T-cell (primary cell): ENCODE results near the gene PRLR. TPM values are rescaled to one million over a fixed set of nuclear protein-coding genes. Genes with fewer than 3 reads are reported as not detected.
"Not testable (repeated sequence)": the region's sequence is repeated elsewhere in the genome, so short reads cannot be mapped to it uniquely, and the experiment has no call there.

ENCODE experiments used
- ATAC-seq, 4 experiments: fragments of 200-7000 bp in 3 of 4; fragments of 150-1000 bp in 1 of 4; cut with Tn5 transposase; replicated peaks in 1 of 4; 1 replicate in 3 of 4; 2 replicates in 1 of 4; pipeline ENCODE4 v1.10.0; 2021; ENCODE audit warnings: moderate library complexity in 3 of 4, mild to moderate bottlenecking in 2 of 4, moderate number of reproducible peaks in 1 of 4
- CTCF ChIA-PET, 2 donors: fragments of 300-600 bp; sonication (Branson Sonifier 250); formaldehyde crosslinking; loops; one replicate each; lab custom pipeline; 2022; ENCODE audit warnings: antibody characterized with exemption in 2 of 2; lab: Charles Lee
- POLR2A ChIA-PET, 2 donors: fragments of 300-600 bp; sonication (Branson Sonifier 250); formaldehyde crosslinking; loops; one replicate each; lab custom pipeline; 2022; ENCODE audit warnings: antibody characterized with exemption in 2 of 2; lab: Charles Lee
- DNase-seq, 35 experiments: peaks; one replicate each; pipeline versions ENCODE4 v3.0.0 to v3.0.0-alpha.2; 2013 to 2023
- H3K27ac ChIP-seq: one replicate; pipeline ENCODE4 v1.5.1; 2013; ENCODE audit warnings: low read length
- H3K27me3 ChIP-seq, 2 experiments: replicated peaks in 1 of 2; 1 replicate in 1 of 2; 2 replicates in 1 of 2; pipeline versions ENCODE4 v1.6.1 to v1.7.0; 2013; ENCODE audit warnings: low read length in 1 of 2, mixed read lengths in 1 of 2; ENCODE audit not compliant: control insufficient read depth in 2 of 2, insufficient read depth in 2 of 2; ENCODE audit errors: extremely low read depth in 1 of 2
- H3K36me3 ChIP-seq, 2 donors: 1 replicate in 1 of 2; 2 replicates in 1 of 2; pipeline versions ENCODE4 v1.6.1 to v1.7.0; 2013; ENCODE audit warnings: low read length in 1 of 2; ENCODE audit not compliant: control insufficient read depth in 2 of 2, insufficient read depth in 1 of 2; ENCODE audit errors: extremely low read depth in 1 of 2
- H3K4me1 ChIP-seq, 2 experiments: 1 replicate in 1 of 2; 2 replicates in 1 of 2; pipeline versions ENCODE4 v1.6.1 to v1.7.0; 2013; ENCODE audit warnings: low read length in 2 of 2, mixed read lengths in 1 of 2; ENCODE audit not compliant: insufficient read depth in 2 of 2, control insufficient read depth in 1 of 2; ENCODE audit errors: extremely low read depth in 1 of 2
- H3K4me3 ChIP-seq, 2 donors: 1 replicate in 1 of 2; 2 replicates in 1 of 2; pipeline versions ENCODE4 v1.5.1 to v1.7.0; 2013; ENCODE audit warnings: mild to moderate bottlenecking in 2 of 2, low read length in 1 of 2, moderate library complexity in 1 of 2; ENCODE audit not compliant: control insufficient read depth in 1 of 2; ENCODE audit errors: extremely low read depth in 1 of 2
- H3K9me3 ChIP-seq: 2 replicates; pipeline ENCODE4 v1.7.0; 2013
- H3K27ac Mint-ChIP-seq, 2 donors: one replicate each; pipeline ENCODE4 v1.8.0; 2020 to 2021; ENCODE audit warnings: mild to moderate bottlenecking in 2 of 2, mixed read lengths in 2 of 2
- H3K27me3 Mint-ChIP-seq, 2 donors: one replicate each; pipeline ENCODE4 v1.8.0; 2021 to 2022; ENCODE audit warnings: mixed read lengths in 2 of 2
- H3K36me3 Mint-ChIP-seq: one replicate; pipeline ENCODE4 v1.8.0; 2021; ENCODE audit warnings: mixed read lengths
- H3K4me1 Mint-ChIP-seq, 3 donors: one replicate each; pipeline ENCODE4 v1.8.0; 2020 to 2022; ENCODE audit warnings: mixed read lengths in 3 of 3, mild to moderate bottlenecking in 1 of 3
- H3K4me3 Mint-ChIP-seq, 3 donors: one replicate each; pipeline ENCODE4 v1.8.0; 2020 to 2022; ENCODE audit warnings: mild to moderate bottlenecking in 3 of 3, mixed read lengths in 3 of 3, moderate library complexity in 3 of 3
- H3K9me3 Mint-ChIP-seq, 3 donors: one replicate each; pipeline ENCODE4 v1.8.0; 2020 to 2022; ENCODE audit warnings: mixed read lengths in 3 of 3
- WGBS: methylation state at CpG from one replicate; pipeline ENCODE4 v1.1.5; 2013; ENCODE audit warnings: missing lambda C conversion rate; ENCODE audit not compliant: insufficient coverage; 5-methylcytosine and 5-hydroxymethylcytosine counted together
- total RNA-seq, 35 experiments: library from RNA in 6 of 35; stranded (reverse) in 6 of 35; fragments of 120-200 nt in 1 of 35; gene quantifications; one replicate each; pipeline versions ENCODE4 v1.2.1 to v1.2.4 and lab custom pipeline; 2013 to 2026

Gene PRLR
- total RNA-seq, 5 donors from 2014 or later (not counting 1 experiment from before 2014, with no cell fraction given) = 0.16 to 0.23 (median 0.23) TPM; not detected in 2

DNA sequence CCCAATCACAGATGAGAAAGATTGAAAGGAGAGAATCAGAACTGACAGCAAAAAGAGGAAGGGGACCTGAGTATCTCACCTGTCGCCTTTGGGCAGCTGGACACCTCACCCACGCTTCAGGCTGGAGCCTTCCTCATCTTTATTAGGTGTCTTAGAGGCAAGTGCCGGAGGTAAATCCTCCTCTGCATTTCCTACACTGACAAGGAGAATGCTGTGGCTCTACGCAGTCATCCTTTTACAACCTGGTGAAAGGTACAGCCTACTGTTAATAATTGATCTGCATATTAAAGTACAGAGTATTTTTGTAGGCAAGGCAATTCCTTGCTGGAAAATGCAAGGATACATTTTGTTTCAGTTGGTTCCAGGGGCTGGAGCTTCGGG lies 34.8 kb downstream of the PRLR start:
- Histone ChIP-seq H3K27me3 (peaks cover 0 to 10% of the 10 kb centered on the region in 2 experiments), H3K27ac (no peak overlapping the region), H3K4me1 (no peaks in the 10 kb centered on the region), H3K9me3 (no peaks in the 10 kb centered on the region), H3K4me3 (no peak overlapping the region), H3K36me3 (no peaks in the 10 kb centered on the region)
- H3K36me3 Mint-ChIP-seq = no peaks in the 10 kb centered on the region
- no peak overlapping the region for H3K27ac Mint-ChIP-seq
- ATAC-seq (no peak), DNase-seq (no peak)
- H3K9me3 Mint-ChIP-seq = no peaks in the 10 kb centered on the region
- H3K4me1 Mint-ChIP-seq = peaks cover 0 to 3% (median 0%) of the 10 kb centered on the region in 3 donors
- CTCF ChIA-PET = no interaction called here
- POLR2A ChIA-PET = no interaction called here
- H3K27me3 Mint-ChIP-seq = peaks cover 10 to 25% of the 10 kb centered on the region in 2 donors
- H3K4me3 Mint-ChIP-seq = no peak overlapping the region
- WGBS = 43% methylated on average over 1 of the region's 5 CpGs

DNA sequence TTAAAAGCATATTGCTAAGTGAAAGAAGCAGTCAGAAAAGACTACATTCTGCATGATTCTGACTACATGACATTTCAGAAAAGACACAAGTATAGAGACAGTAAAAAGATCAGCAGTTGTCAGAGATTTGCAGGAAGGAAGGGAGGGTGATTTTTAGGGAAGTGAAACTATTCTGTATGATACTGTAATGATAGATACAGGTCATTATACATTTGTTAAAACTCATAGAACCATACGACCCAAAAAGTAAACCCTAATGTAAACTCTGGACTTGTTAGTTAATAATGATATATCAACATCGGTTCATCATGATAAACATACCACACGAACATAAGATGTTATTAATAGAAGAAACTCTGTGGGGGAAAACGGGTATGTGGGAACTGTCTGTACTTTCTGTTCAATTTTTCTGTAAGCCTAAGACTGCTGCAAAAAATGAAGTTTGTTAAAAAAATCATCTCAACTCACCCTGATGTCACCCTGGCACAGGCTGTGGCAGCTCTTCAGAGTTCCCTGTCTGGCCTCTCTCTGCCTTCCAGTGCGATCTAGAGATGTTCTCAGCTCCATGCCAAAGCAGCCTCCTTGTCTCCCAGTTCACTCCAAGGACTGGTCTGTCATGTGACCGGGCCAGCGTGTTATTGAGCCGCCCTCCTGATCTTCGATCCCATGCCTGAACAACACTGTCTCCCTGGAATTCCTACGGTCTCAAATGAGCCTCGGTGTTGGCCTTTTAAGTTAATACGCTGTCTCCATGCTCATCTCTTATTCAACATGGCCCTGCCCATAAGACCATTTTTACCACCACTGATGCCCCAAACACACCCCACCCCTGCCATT lies 35.4 kb downstream of the PRLR start:
- H3K9me3 ChIP-seq = no peaks in the 10 kb centered on the region
- CTCF ChIA-PET = no interaction called here
- H3K36me3 ChIP-seq = no peaks in the 10 kb centered on the region
- H3K4me3 Mint-ChIP-seq = no peak overlapping the region
- 94% methylated on average over 7 of the region's 12 CpGs for WGBS
- H3K27ac ChIP-seq = no peak overlapping the region
- peaks cover 0 to 10% of the 10 kb centered on the region in 2 experiments for H3K27me3 ChIP-seq
- H3K4me1 Mint-ChIP-seq = peaks cover 0 to 3% (median 0%) of the 10 kb centered on the region in 3 donors
- ATAC-seq = no peak
- H3K36me3 Mint-ChIP-seq = no peaks in the 10 kb centered on the region
- no peak overlapping the region for H3K27ac Mint-ChIP-seq
- H3K4me3 ChIP-seq = no peak overlapping the region
- H3K27me3 Mint-ChIP-seq = peaks cover 10 to 22% of the 10 kb centered on the region in 2 donors
- no peak for DNase-seq
- no peaks in the 10 kb centered on the region for H3K9me3 Mint-ChIP-seq
- POLR2A ChIA-PET = no interaction called here
- H3K4me1 ChIP-seq = no peaks in the 10 kb centered on the region

DNA sequence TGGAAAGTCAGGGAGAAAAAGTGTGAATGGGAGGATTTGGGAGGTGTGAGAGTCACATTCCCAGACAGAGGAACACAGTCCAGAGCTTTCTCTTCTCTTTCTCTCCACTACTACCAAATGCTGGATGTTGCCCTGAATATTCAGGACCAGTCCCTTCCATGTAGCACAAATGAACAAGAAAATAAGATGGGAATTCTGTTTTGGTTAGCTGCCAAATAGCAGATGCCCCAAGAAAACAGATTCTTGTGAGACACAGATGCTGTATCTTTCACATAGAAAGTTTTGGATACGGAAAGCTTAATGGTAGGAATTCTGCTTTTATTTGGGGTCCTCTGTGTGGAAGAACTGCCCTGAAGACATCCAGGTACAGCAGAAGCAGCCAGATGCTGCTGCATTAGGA lies 37.8 kb downstream of the PRLR start:
- Mint-ChIP-seq H3K27ac (no peak overlapping the region), H3K4me3 (no peak overlapping the region), H3K27me3 (peaks cover 10 to 11% of the 10 kb centered on the region in 2 donors), H3K4me1 (peaks cover 0 to 3% (median 0%) of the 10 kb centered on the region in 3 donors), H3K36me3 (no peaks in the 10 kb centered on the region), H3K9me3 (no peaks in the 10 kb centered on the region)
- H3K27me3 ChIP-seq = peaks cover 0 to 3% of the 10 kb centered on the region in 2 experiments
- CTCF ChIA-PET = no interaction called here
- no peak for ATAC-seq
- no peaks in the 10 kb centered on the region for H3K36me3 ChIP-seq
- H3K4me1 ChIP-seq = no peaks in the 10 kb centered on the region
- no peak overlapping the region for H3K27ac ChIP-seq
- H3K4me3 ChIP-seq = no peak overlapping the region
- DNase-seq = no peak
- no peaks in the 10 kb centered on the region for H3K9me3 ChIP-seq
- 86% methylated on average over 1 of the region's 1 CpG for WGBS
- POLR2A ChIA-PET = no interaction called here

DNA sequence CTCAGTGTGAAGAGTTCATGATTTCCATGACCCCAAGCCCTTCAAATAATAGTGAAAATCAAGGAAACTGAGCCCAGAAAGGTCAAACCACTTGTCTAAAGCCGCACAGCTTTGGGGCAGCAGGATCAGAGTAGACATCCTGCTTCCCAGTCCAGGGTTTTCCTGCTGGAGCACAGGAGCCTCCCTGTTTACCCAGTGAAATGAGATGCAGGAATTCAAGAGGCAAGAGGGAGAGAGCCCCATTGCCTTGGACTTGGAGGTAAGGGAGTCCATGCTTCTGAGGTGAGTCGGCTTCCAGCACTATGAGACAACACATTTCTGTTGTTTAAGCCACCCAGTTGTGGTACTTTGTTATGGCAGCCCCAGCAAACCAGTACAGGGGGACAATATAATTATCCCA lies 40.5 kb downstream of the PRLR start:
- H3K36me3 ChIP-seq, H3K27ac ChIP-seq, ATAC-seq, H3K27ac Mint-ChIP-seq, H3K9me3 ChIP-seq, DNase-seq, H3K27me3 ChIP-seq, POLR2A ChIA-PET, H3K4me1 Mint-ChIP-seq, H3K9me3 Mint-ChIP-seq, H3K36me3 Mint-ChIP-seq, H3K4me1 ChIP-seq, H3K4me3 Mint-ChIP-seq, H3K4me3 ChIP-seq: not testable (repeated sequence)
- no CpG with 5 or more reads among the region's 2 CpGs for WGBS
- CTCF ChIA-PET = interaction anchor here (0.5 to 0.7 kb wide), 3 partner anchors 12 to 418 kb away, joined by 3 to 5 read pairs (median 4); no protein-coding TSS in a partner anchor
- H3K27me3 Mint-ChIP-seq = peaks cover 7 to 17% of the 10 kb centered on the region in 2 donors

DNA sequence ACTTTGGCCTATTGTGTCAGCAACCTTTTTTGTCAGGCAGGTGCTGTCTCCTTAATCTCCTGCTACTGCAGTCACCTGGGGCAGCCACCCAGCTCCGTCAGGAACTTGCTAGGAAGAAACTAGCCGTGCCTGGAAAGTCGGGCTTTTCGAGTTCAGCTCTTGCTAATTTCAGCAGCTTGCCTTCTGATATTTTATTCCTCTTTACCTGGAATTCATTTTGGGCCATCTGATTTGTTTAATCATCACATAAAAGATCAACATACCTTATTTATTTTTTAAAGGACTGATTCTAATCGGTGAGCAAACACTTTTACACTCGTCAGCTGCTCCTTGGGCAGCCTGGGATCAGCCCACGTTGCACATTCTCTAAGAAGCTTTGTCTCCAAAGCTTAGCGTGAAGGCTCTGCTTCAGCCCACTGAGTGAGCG lies 42.2 kb downstream of the PRLR start:
- H3K4me3 ChIP-seq = no peak overlapping the region
- ChIA-PET POLR2A (no interaction called here), CTCF (no interaction called here)
- peaks cover 3 to 17% of the 10 kb centered on the region in 2 donors for H3K27me3 Mint-ChIP-seq
- no peaks in the 10 kb centered on the region for H3K9me3 Mint-ChIP-seq
- no peaks in the 10 kb centered on the region for H3K9me3 ChIP-seq
- H3K4me3 Mint-ChIP-seq = no peak overlapping the region
- no peaks in the 10 kb centered on the region for H3K36me3 Mint-ChIP-seq
- WGBS = 80% methylated on average over 7 of the region's 9 CpGs
- no peaks in the 10 kb centered on the region for H3K4me1 Mint-ChIP-seq
- ATAC-seq (no peak), DNase-seq (no peak)
- H3K36me3 ChIP-seq = no peaks in the 10 kb centered on the region
- peaks cover 0 to 8% of the 10 kb centered on the region in 2 experiments for H3K27me3 ChIP-seq
- H3K27ac ChIP-seq = no peak overlapping the region
- H3K27ac Mint-ChIP-seq = no peak overlapping the region
- H3K4me1 ChIP-seq = no peaks in the 10 kb centered on the region

DNA sequence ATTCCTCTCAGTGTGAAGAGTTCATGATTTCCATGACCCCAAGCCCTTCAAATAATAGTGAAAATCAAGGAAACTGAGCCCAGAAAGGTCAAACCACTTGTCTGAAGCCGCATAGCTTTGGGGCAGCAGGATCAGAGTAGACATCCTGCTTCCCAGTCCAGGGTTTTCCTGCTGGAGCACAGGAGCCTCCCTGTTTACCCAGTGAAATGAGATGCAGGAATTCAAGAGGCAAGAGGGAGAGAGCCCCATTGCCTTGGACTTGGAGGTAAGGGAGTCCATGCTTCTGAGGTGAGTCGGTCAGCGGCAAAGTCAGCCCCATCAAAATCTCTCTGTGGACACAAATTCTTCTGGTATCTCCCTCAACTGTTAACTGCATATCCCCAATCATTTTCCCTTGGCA lies 42.7 kb downstream of the PRLR start:
- H3K9me3 Mint-ChIP-seq, H3K4me3 Mint-ChIP-seq, POLR2A ChIA-PET, ATAC-seq, DNase-seq, H3K4me3 ChIP-seq, H3K4me1 Mint-ChIP-seq, H3K36me3 ChIP-seq, H3K27ac ChIP-seq, H3K27me3 ChIP-seq, H3K4me1 ChIP-seq, H3K36me3 Mint-ChIP-seq, H3K9me3 ChIP-seq, CTCF ChIA-PET, H3K27ac Mint-ChIP-seq: not testable (repeated sequence)
- no CpG with 5 or more reads among the region's 3 CpGs for WGBS
- H3K27me3 Mint-ChIP-seq = peaks cover 3 to 17% of the 10 kb centered on the region in 2 donors
